Activated naive CD8-positive, alpha-beta T cell treated with anti-CD3 and anti-CD28 coated beads for 36 hours (primary cell): ENCODE data around the gene TMEM140. TPM values are rescaled to one million over a fixed set of nuclear protein-coding genes. Genes with fewer than 3 reads are reported as not detected.
"Not testable (repeated sequence)": the region's sequence is repeated elsewhere in the genome, so short reads cannot be mapped to it uniquely, and the experiment has no call there.

Experiments
- DNase-seq: peaks from one replicate; pipeline ENCODE4 v3.0.0; 2021
- H3K27ac Mint-ChIP-seq: one replicate; pipeline ENCODE4 v1.8.0; 2022; ENCODE audit warnings: mild to moderate bottlenecking, moderate library complexity, mixed read lengths
- H3K27me3 Mint-ChIP-seq: one replicate; pipeline ENCODE4 v1.8.0; 2022; ENCODE audit warnings: mild to moderate bottlenecking, mixed read lengths
- H3K36me3 Mint-ChIP-seq: one replicate; pipeline ENCODE4 v1.8.0; 2021; ENCODE audit warnings: mild to moderate bottlenecking, mixed read lengths
- H3K4me1 Mint-ChIP-seq: one replicate; pipeline ENCODE4 v1.8.0; 2021; ENCODE audit warnings: mixed read lengths
- H3K4me3 Mint-ChIP-seq: one replicate; pipeline ENCODE4 v1.8.0; 2022; ENCODE audit warnings: mild to moderate bottlenecking, moderate library complexity, mixed read lengths
- H3K9me3 Mint-ChIP-seq: one replicate; pipeline ENCODE4 v1.8.0; 2022; ENCODE audit warnings: mixed read lengths
- total RNA-seq, 2 experiments: library from RNA; stranded (reverse); gene quantifications; one replicate each; pipeline ENCODE4 v1.2.3, GENCODE V29; 2021

The TMEM140 gene
- 10 to 100 TPM; 12.7 to 12.8 TPM for total RNA-seq

- H3K27ac Mint-ChIP-seq = peak within 1 kb of the TSS; percentile 97
- peaks cover 8% of the 10 kb centered on the region for H3K9me3 Mint-ChIP-seq
- peaks cover 57% of the 10 kb centered on the region for H3K4me1 Mint-ChIP-seq
- H3K36me3 Mint-ChIP-seq = peaks cover 34% of the 10 kb centered on the region
- no peaks in the 10 kb centered on the region for H3K27me3 Mint-ChIP-seq
- peak; percentile 52 for DNase-seq
- H3K4me3 Mint-ChIP-seq = peak within 1 kb of the TSS; percentile 88
Observed at GRCh38 chr7:135147899-135148721, at the start of gene TMEM140. TMEM140 (plus strand) TSS chr7:135148072; CDS start chr7:135164442, 16,370 bp downstream.

GRCh38 chr7:135098391-135098790, 49.5 kb upstream of the TMEM140 start:
- DNase-seq = no peak
- H3K27ac Mint-ChIP-seq = no peak overlapping the region
- peaks cover 2% of the 10 kb centered on the region for H3K36me3 Mint-ChIP-seq
- H3K27me3 Mint-ChIP-seq = no peaks in the 10 kb centered on the region
- peaks cover 4% of the 10 kb centered on the region for H3K9me3 Mint-ChIP-seq
- no peak overlapping the region for H3K4me3 Mint-ChIP-seq
- peaks cover 9% of the 10 kb centered on the region for H3K4me1 Mint-ChIP-seq

GRCh38 chr7:135100856-135101255, 47.0 kb upstream of the TMEM140 start:
- Mint-ChIP-seq H3K4me3 (no peak overlapping the region), H3K4me1 (peaks cover 9% of the 10 kb centered on the region), H3K9me3 (peaks cover 11% of the 10 kb centered on the region), H3K36me3 (peaks cover 2% of the 10 kb centered on the region), H3K27me3 (no peaks in the 10 kb centered on the region), H3K27ac (no peak overlapping the region)
- DNase-seq = no peak

GRCh38 chr7:135102372-135102771, 45.5 kb upstream of the TMEM140 start:
- no peak for DNase-seq
- H3K36me3 Mint-ChIP-seq = peaks cover 2% of the 10 kb centered on the region
- peaks cover 11% of the 10 kb centered on the region for H3K9me3 Mint-ChIP-seq
- no peaks in the 10 kb centered on the region for H3K27me3 Mint-ChIP-seq
- no peak overlapping the region for H3K27ac Mint-ChIP-seq
- H3K4me1 Mint-ChIP-seq = peaks cover 9% of the 10 kb centered on the region
- no peak overlapping the region for H3K4me3 Mint-ChIP-seq

GRCh38 chr7:135109562-135109961, 38.3 kb upstream of the TMEM140 start:
- no peaks in the 10 kb centered on the region for H3K36me3 Mint-ChIP-seq
- no peak overlapping the region for H3K4me3 Mint-ChIP-seq
- H3K27ac Mint-ChIP-seq = no peak overlapping the region
- no peak for DNase-seq
- no peaks in the 10 kb centered on the region for H3K4me1 Mint-ChIP-seq
- no peaks in the 10 kb centered on the region for H3K27me3 Mint-ChIP-seq
- peaks cover 3% of the 10 kb centered on the region for H3K9me3 Mint-ChIP-seq

- H3K36me3 Mint-ChIP-seq = no peaks in the 10 kb centered on the region
Observed at GRCh38 chr7:135109976-135110375, 37.9 kb upstream of the TMEM140 start.

GRCh38 chr7:135111379-135111778, 36.5 kb upstream of the TMEM140 start:
- no peak overlapping the region for H3K27ac Mint-ChIP-seq
- no peaks in the 10 kb centered on the region for H3K27me3 Mint-ChIP-seq
- H3K4me1 Mint-ChIP-seq = no peaks in the 10 kb centered on the region
- DNase-seq = no peak
- H3K9me3 Mint-ChIP-seq = no peaks in the 10 kb centered on the region
- no peak overlapping the region for H3K4me3 Mint-ChIP-seq
- H3K36me3 Mint-ChIP-seq = no peaks in the 10 kb centered on the region

More at GRCh38 chr7:135109976-135110375, 37.9 kb upstream of the TMEM140 start:
- DNase-seq = no peak
- Mint-ChIP-seq H3K27me3 (no peaks in the 10 kb centered on the region), H3K27ac (no peak overlapping the region), H3K4me1 (no peaks in the 10 kb centered on the region), H3K9me3 (no peaks in the 10 kb centered on the region), H3K4me3 (no peak overlapping the region)

- Mint-ChIP-seq H3K9me3 (peaks cover 1% of the 10 kb centered on the region), H3K4me3 (no peak overlapping the region), H3K4me1 (no peaks in the 10 kb centered on the region), H3K36me3 (peaks cover 3% of the 10 kb centered on the region), H3K27ac (no peak overlapping the region), H3K27me3 (no peaks in the 10 kb centered on the region)
- DNase-seq = no peak
Observed at GRCh38 chr7:135114622-135115021, 33.2 kb upstream of the TMEM140 start.

- Mint-ChIP-seq H3K36me3 (peaks cover 11% of the 10 kb centered on the region), H3K4me1 (no peaks in the 10 kb centered on the region), H3K27ac (no peak overlapping the region), H3K4me3 (no peak overlapping the region), H3K9me3 (peaks cover 9% of the 10 kb centered on the region), H3K27me3 (no peaks in the 10 kb centered on the region)
- no peak for DNase-seq
Observed at GRCh38 chr7:135117096-135117495, 30.8 kb upstream of the TMEM140 start.

- DNase-seq = no peak
- Mint-ChIP-seq H3K9me3 (peaks cover 30% of the 10 kb centered on the region), H3K4me1 (no peaks in the 10 kb centered on the region), H3K27me3 (no peaks in the 10 kb centered on the region), H3K27ac (no peak overlapping the region), H3K4me3 (no peak overlapping the region), H3K36me3 (peaks cover 16% of the 10 kb centered on the region)
Observed at GRCh38 chr7:135121868-135122267, 26.0 kb upstream of the TMEM140 start.

GRCh38 chr7:135124631-135125030, 23.2 kb upstream of the TMEM140 start:
- Mint-ChIP-seq H3K9me3 (peaks cover 29% of the 10 kb centered on the region), H3K36me3 (peaks cover 14% of the 10 kb centered on the region)
- not testable (repeated sequence) for H3K4me3 Mint-ChIP-seq, H3K4me1 Mint-ChIP-seq, H3K27ac Mint-ChIP-seq, DNase-seq, H3K27me3 Mint-ChIP-seq

- Mint-ChIP-seq H3K9me3 (peaks cover 28% of the 10 kb centered on the region), H3K4me1 (no peaks in the 10 kb centered on the region), H3K27me3 (no peaks in the 10 kb centered on the region), H3K4me3 (no peak overlapping the region), H3K36me3 (peaks cover 16% of the 10 kb centered on the region), H3K27ac (no peak overlapping the region)
- DNase-seq = no peak
Observed at GRCh38 chr7:135128931-135129330, 18.9 kb upstream of the TMEM140 start.

- Mint-ChIP-seq H3K27me3 (no peaks in the 10 kb centered on the region), H3K4me1 (no peaks in the 10 kb centered on the region), H3K9me3 (peaks cover 28% of the 10 kb centered on the region), H3K4me3 (no peak overlapping the region), H3K27ac (no peak overlapping the region), H3K36me3 (peaks cover 16% of the 10 kb centered on the region)
- no peak for DNase-seq
Observed at GRCh38 chr7:135129579-135129978, 18.3 kb upstream of the TMEM140 start.

GRCh38 chr7:135143885-135144668, 3.8 kb upstream of the TMEM140 start:
- H3K4me1 Mint-ChIP-seq = peaks cover 26% of the 10 kb centered on the region
- H3K9me3 Mint-ChIP-seq = peaks cover 14% of the 10 kb centered on the region
- H3K27me3 Mint-ChIP-seq = no peaks in the 10 kb centered on the region
- no peak for DNase-seq
- H3K27ac Mint-ChIP-seq = no peak overlapping the region
- H3K4me3 Mint-ChIP-seq = no peak overlapping the region
- H3K36me3 Mint-ChIP-seq = peaks cover 10% of the 10 kb centered on the region

GRCh38 chr7:135147341-135147898, 452 bp upstream of the TMEM140 start:
- Mint-ChIP-seq H3K4me3 (peak overlapping the region; percentile 88), H3K4me1 (peaks cover 52% of the 10 kb centered on the region), H3K27ac (peak overlapping the region; percentile 97), H3K36me3 (peaks cover 27% of the 10 kb centered on the region), H3K9me3 (peaks cover 2% of the 10 kb centered on the region), H3K27me3 (no peaks in the 10 kb centered on the region)
- DNase-seq = no peak
